ENCODE results near the gene STBD1.

DNA sequence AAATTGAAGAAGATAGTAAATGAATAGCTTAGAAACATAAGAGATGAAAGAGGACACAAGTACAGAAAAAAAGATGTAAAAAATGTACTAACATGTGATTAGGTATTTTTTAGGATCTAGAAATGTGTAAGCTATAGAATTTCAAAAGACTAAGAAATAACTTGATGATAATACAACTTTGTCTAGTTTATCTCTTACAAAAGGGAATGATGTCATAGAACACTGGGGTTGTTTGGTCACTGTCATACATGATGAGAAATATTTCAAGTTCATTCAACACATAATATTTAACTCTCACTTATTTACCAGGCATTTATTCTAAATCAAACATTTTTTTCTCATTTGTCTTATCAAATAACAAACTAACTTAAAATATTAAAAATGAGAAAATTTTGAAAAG, 18.5 kb downstream of the STBD1 start:
- TF ChIP-seq CTCF (IDR thresholded peaks at IDR 0.05) (no peak), POLR2A (IDR thresholded peaks at IDR 0.05) (no peak)

Measured in tibial nerve (tissue), 3 donors.